NCI-H187 treated with DMSO at 0.1 percent for 48 hours (cell line): ENCODE measurements around the gene UBAC2.

Experiments used
- DNase-seq: peaks from one replicate; lab custom pipeline; 2025; lab: John Stamatoyannopoulos, UW

UBAC2 gene

GRCh38 chr13:99416411-99417121 lies 215.9 kb downstream of the UBAC2 start:
- no peak for DNase-seq

DNA sequence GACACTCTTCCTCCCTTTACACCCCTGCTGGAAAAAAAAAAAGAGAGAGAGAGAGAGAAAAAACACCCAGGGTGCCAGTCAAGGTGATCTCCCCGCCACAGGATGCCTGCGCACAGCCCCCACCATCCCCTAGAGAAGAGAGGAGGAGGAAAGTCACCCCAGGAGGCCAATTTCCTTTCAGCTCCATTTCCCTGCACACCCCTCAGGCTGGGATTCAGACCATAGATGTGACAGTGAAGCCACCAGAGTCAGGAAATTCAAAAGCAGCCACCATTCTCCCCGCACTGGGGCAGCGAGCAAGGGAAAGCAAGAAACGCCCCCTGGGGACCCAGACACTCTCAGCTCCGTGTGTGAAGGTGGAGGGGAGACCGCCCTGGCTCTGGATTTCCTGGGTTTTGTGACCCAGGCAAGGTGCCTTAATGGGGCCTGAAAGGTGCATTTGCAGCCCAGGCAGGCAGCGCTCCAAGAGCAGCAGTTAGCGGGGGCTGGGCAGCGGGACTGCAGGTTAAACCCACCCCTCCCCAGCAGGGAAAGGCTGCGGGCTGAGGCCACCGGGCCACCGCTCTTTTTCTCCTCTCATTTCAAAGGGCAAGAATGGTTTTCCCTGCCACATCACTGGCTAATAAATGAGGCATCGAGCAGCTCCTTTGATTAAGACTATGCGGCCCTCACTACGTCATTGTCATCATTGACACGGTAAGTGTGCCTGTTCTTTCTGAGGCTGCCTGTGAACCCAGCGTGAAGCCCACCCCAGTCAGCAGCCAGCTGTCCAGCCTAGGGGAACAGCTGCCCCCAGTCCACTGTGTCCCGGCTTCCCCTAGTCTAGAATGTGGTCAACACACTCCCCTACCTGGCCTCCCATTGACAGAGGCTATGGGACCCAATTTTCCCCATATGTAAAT lies 216.8 kb downstream of the UBAC2 start:
- no peak for DNase-seq

GRCh38 chr13:99418103-99418842 lies 217.6 kb downstream of the UBAC2 start:
- no peak for DNase-seq

- DNase-seq = no peak
Observed at GRCh38 chr13:99418843-99419140, 218.1 kb downstream of the UBAC2 start.

- no peak for DNase-seq
Observed at GRCh38 chr13:99419591-99420243, 219.1 kb downstream of the UBAC2 start.

GRCh38 chr13:99421271-99421670 lies 220.6 kb downstream of the UBAC2 start:
- no peak for DNase-seq

GRCh38 chr13:99421758-99422585 lies 221.3 kb downstream of the UBAC2 start:
- no peak for DNase-seq

GRCh38 chr13:99422586-99423220 lies 222.0 kb downstream of the UBAC2 start:
- DNase-seq = no peak

GRCh38 chr13:99425485-99426341 lies 225.1 kb downstream of the UBAC2 start:
- no peak for DNase-seq

GRCh38 chr13:99426426-99426825 lies 225.8 kb downstream of the UBAC2 start:
- DNase-seq = no peak

DNA sequence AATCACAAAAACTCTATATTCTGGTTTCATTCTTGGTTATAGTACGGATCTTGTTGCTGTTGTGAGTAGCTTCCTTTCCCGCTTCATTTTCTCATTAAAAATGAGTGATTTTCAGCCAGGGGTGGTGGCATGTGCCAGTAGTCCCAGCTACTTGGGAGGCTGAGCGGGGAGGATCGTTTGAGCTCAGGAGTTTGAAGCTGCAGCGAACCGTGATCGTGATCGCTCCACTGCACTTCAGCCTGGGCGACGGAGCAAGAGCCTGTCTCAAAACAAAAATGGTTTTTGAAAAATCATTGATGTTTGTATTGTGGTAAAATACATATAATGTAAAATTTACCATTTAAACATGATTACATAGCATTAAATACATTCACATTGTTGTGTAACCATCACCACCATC lies 229.0 kb downstream of the UBAC2 start:
- DNase-seq = no peak

GRCh38 chr13:99431927-99432608 lies 231.4 kb downstream of the UBAC2 start:
- no peak for DNase-seq

DNA sequence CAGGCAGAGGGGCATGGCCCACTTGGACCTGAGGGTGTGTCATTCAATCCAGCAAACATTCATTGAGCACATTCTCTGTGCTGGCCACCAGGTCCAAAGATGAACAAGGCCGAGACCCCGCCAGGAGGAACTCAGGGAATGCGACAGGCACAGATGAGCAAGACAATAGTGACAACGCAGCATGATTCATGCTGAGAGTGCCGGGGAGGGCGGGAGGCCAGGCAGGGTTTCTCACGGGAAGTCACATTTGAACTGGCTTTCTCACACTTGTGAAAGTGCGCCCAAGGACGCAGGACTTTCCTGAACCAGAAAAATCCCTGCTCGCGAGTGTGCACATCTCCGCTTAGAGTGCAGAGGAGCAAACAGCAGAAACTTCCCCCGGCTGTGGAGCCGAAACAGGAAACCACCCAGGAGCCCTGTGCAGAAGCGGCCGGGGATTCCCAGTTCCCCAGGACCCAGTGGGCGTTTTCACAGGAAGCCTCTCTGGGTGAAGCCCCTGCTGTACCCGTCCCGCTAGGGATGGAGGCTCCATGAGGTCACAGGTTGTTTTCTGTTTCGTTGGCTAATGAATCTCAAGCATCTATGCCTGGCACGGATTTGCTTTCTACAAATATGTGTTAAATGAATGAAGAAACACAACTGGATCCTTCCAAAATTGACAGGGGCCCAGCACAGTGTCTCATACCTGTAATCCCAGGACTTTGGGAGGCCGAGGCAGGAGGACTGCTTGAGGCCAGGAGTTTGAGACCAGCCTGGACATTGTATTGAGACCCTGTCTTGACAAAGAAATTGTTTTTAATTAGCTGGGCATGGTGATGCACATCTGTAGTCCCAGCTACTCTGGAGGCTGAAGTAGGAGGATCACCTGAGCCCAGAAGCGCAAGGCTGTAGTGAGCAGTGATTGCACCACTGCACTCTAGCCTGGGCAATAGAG lies 232.2 kb downstream of the UBAC2 start:
- DNase-seq = no peak

- DNase-seq = no peak
Observed at GRCh38 chr13:99433543-99434075, 233.0 kb downstream of the UBAC2 start.

GRCh38 chr13:99434258-99434788 lies 233.7 kb downstream of the UBAC2 start:
- DNase-seq = no peak

DNA sequence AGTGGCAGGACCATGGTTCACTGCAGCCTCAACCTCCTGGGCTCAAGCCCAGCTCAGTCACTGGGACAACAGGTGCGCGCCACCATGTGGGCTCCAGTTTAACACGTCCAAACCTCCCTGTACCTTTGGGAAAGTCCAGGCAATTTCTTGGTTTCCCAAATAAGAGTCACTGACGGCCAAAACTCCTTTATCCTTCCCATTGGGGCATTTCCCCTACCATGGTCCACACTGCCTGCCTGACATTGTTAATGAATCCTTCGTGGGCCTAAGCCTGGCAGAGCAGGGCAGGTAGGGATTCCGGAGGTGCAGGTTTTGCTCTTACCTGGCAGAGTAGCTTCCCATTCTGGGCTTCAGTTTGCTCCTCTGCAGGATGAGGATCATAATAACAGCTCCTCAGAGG lies 234.5 kb downstream of the UBAC2 start:
- no peak for DNase-seq

GRCh38 chr13:99435998-99436397 lies 235.3 kb downstream of the UBAC2 start:
- no peak for DNase-seq
